ENCODE results near the gene NPBWR2. TPM values are rescaled to one million over a fixed set of nuclear protein-coding genes. Genes with fewer than 3 reads are reported as not detected.

The NPBWR2 gene
- total RNA-seq, 1 experiment from 2014 or later = not detected

DNA sequence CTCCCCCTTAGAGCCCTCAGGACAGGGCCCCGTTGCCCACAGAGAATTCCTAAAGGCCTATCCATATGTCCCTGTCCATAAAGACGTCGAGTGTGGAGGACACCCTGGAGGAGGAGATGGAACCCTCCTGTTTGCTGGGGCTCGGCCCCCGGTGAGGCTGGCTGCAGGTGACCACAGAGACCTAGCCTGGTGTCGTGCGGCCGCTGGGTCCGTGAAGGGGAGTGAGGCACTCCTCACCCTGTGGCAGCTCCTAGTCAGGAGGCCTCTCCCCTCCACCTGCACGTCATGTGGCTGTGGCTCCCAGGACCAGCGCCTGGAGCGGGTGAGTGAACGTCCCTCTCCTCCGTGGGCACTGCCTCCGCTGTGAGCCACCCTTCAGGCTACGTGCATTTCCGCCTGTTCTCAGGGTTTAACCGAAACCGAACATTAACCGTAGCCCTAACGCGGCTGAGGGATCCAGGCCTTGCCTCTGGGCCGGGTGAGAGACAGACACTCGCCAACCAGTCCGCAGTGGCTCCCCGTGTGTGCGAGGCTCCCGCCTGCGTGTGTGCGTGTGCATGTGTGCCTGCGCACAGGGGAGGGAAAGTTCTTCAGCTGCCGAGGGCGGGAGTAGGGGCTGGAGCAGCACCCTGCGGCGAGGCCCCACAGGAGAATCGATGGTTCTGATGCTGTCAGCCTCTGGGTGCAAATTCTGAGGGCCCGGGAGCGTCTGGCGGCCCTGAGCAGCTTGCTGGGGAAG is 50.3 kb downstream of the NPBWR2 start:
- Histone ChIP-seq H3K4me1 (ENCODE audit: control insufficient read depth, insufficient read depth, low read length) (peaks cover 43% of the 10 kb centered on the region), H3K27ac (ENCODE audit: low read length) (peak overlapping the region; percentile 68), H3K36me3 (ENCODE audit: control insufficient read depth, insufficient read depth, low read length) (no peaks in the 10 kb centered on the region), H3K4me3 (ENCODE audit: low read depth in 2 of 2, low read length in 2 of 2) (no peak overlapping the region), H3K9me3 (ENCODE audit: control insufficient read depth, insufficient read depth, low read depth, low read length) (no peaks in the 10 kb centered on the region), H3K27me3 (ENCODE audit: control insufficient read depth, insufficient read depth, low read length) (no peaks in the 10 kb centered on the region)
- TF ChIP-seq, protein P1, sequence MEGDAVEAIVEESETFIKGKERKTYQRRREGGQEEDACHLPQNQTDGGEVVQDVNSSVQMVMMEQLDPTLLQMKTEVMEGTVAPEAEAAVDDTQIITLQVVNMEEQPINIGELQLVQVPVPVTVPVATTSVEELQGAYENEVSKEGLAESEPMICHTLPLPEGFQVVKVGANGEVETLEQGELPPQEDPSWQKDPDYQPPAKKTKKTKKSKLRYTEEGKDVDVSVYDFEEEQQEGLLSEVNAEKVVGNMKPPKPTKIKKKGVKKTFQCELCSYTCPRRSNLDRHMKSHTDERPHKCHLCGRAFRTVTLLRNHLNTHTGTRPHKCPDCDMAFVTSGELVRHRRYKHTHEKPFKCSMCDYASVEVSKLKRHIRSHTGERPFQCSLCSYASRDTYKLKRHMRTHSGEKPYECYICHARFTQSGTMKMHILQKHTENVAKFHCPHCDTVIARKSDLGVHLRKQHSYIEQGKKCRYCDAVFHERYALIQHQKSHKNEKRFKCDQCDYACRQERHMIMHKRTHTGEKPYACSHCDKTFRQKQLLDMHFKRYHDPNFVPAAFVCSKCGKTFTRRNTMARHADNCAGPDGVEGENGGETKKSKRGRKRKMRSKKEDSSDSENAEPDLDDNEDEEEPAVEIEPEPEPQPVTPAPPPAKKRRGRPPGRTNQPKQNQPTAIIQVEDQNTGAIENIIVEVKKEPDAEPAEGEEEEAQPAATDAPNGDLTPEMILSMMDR (IDR thresholded peaks at IDR 0.05) = no peak
- TF ChIP-seq TCF7L2 (IDR thresholded peaks at IDR 0.05; ENCODE audit: low read depth, low read length) (no peak), POLR2AphosphoS5 (IDR thresholded peaks at IDR 0.05; ENCODE audit: low read depth, low read length) (no peak), SIN3A (IDR thresholded peaks at IDR 0.05; ENCODE audit: borderline replicate concordance, insufficient read depth, low read depth, low read length) (no peak)
- TF ChIP-seq, protein P2, sequence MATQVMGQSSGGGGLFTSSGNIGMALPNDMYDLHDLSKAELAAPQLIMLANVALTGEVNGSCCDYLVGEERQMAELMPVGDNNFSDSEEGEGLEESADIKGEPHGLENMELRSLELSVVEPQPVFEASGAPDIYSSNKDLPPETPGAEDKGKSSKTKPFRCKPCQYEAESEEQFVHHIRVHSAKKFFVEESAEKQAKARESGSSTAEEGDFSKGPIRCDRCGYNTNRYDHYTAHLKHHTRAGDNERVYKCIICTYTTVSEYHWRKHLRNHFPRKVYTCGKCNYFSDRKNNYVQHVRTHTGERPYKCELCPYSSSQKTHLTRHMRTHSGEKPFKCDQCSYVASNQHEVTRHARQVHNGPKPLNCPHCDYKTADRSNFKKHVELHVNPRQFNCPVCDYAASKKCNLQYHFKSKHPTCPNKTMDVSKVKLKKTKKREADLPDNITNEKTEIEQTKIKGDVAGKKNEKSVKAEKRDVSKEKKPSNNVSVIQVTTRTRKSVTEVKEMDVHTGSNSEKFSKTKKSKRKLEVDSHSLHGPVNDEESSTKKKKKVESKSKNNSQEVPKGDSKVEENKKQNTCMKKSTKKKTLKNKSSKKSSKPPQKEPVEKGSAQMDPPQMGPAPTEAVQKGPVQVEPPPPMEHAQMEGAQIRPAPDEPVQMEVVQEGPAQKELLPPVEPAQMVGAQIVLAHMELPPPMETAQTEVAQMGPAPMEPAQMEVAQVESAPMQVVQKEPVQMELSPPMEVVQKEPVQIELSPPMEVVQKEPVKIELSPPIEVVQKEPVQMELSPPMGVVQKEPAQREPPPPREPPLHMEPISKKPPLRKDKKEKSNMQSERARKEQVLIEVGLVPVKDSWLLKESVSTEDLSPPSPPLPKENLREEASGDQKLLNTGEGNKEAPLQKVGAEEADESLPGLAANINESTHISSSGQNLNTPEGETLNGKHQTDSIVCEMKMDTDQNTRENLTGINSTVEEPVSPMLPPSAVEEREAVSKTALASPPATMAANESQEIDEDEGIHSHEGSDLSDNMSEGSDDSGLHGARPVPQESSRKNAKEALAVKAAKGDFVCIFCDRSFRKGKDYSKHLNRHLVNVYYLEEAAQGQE (IDR thresholded peaks at IDR 0.05; ENCODE audit: insufficient read depth in 1 of 2, low read depth in 2 of 2, low read length in 1 of 2) = no peak
- no TSS peak for BruUV-seq (replicated peaks)
- intact Hi-C loops (cut with micrococcal nuclease; ENCODE audit: unreplicated experiment) = no loop called here
- ATAC-seq = peak; percentile 43
- ChIA-PET CTCF (interaction anchor here (2.3 kb wide), 1 partner anchor 18 kb away, joined by 14 read pairs; no protein-coding TSS in a partner anchor), POLR2A (interaction anchor here (0.5 kb wide), 1 partner anchor 110 kb away, joined by 3 read pairs; no protein-coding TSS in a partner anchor)
- in situ Hi-C loops (cut with HindIII; ENCODE audit: low pct_unique_long_range_greater_than_20kb, low sequenced_read_pairs) = no loop called here
- no peak for DNase-seq (ENCODE audit: low read depth, low spot score)

GRCh38 chr20:64056639-64056888 is 50.8 kb downstream of the NPBWR2 start:
- DNase-seq (ENCODE audit: low read depth, low spot score) (no peak), ATAC-seq (no peak)
- TF ChIP-seq SIN3A (IDR thresholded peaks at IDR 0.05; ENCODE audit: borderline replicate concordance, insufficient read depth, low read depth, low read length) (no peak), TCF7L2 (IDR thresholded peaks at IDR 0.05; ENCODE audit: low read depth, low read length) (no peak)
- Histone ChIP-seq H3K36me3 (ENCODE audit: control insufficient read depth, insufficient read depth, low read length) (no peaks in the 10 kb centered on the region), H3K4me1 (ENCODE audit: control insufficient read depth, insufficient read depth, low read length) (peaks cover 48% of the 10 kb centered on the region), H3K27ac (ENCODE audit: low read length) (peak overlapping the region; percentile 68), H3K27me3 (ENCODE audit: control insufficient read depth, insufficient read depth, low read length) (no peaks in the 10 kb centered on the region), H3K9me3 (ENCODE audit: control insufficient read depth, insufficient read depth, low read depth, low read length) (no peaks in the 10 kb centered on the region), H3K4me3 (ENCODE audit: low read depth in 2 of 2, low read length in 2 of 2) (no peak overlapping the region)
- no TSS peak for BruUV-seq (replicated peaks)
- ChIA-PET CTCF (interaction anchor here (0.6 to 2.3 kb wide), 2 partner anchors 10 to 17 kb away, joined by 6 to 14 read pairs; no protein-coding TSS in a partner anchor), POLR2A (no interaction called here)
- intact Hi-C loops (cut with micrococcal nuclease; ENCODE audit: unreplicated experiment) = no loop called here
- in situ Hi-C loops (cut with HindIII; ENCODE audit: low pct_unique_long_range_greater_than_20kb, low sequenced_read_pairs) = no loop called here
